A549 (cell line): ENCODE results near the gene HDGF. TPM values are rescaled to one million over a fixed set of nuclear protein-coding genes. Genes with fewer than 3 reads are reported as not detected.

Experiments
- ATAC-seq, 2 experiments: fragments of 200-7000 bp in 1 of 2; fragments of >200 bp in 1 of 2; cut with Nextera tagmentation in 1 of 2; cut with Tn5 transposase in 1 of 2; 3 replicates each; pipeline versions ENCODE4 v1.8.0 to v1.9.1; 2018 to 2020; ENCODE audit warnings: mild to moderate bottlenecking in 1 of 2, moderate library complexity in 1 of 2
- CTCF ChIA-PET: fragments of 300-600 bp; sonication (Branson Sonifier 250); formaldehyde crosslinking; extraction: SDS; loops from one replicate; lab custom pipeline; 2021; ENCODE audit warnings: antibody characterized with exemption, inconsistent platforms; lab: Yijun Ruan, JAX
- POLR2A ChIA-PET: fragments of 350-600 bp; formaldehyde crosslinking; extraction: SDS; loops from one replicate; lab custom pipeline; 2021; ENCODE audit warnings: antibody characterized with exemption, inconsistent platforms; lab: Yijun Ruan, JAX
- DNase-seq, 2 experiments: peaks; one replicate each; pipeline versions ENCODE4 v3.0.0 to v3.0.0-alpha.2; 2011 to 2016; ENCODE audit warnings: low read depth in 1 of 2, low spot score in 1 of 2
- FAIRE-seq: peaks from 2 replicates; lab custom pipeline; 2011; peaks lifted over from hg19 to GRCh38; lab: Jason Lieb, UNC
- H3K27ac ChIP-seq, 2 experiments: fragments of >200 bp; sonication (Bioruptor Twin); formaldehyde crosslinking; 3 replicates each; pipeline ENCODE4 v1.5.1; 2016 to 2017
- H3K4me1 ChIP-seq: fragments of >200 bp; sonication (Bioruptor Twin); formaldehyde crosslinking; 3 replicates; pipeline ENCODE4 v1.6.1; 2016
- H3K4me2 ChIP-seq: fragments of >200 bp; sonication (Bioruptor Twin); formaldehyde crosslinking; 3 replicates; pipeline ENCODE4 v1.6.1; 2016
- H3K4me3 ChIP-seq: fragments of >200 bp; sonication (Bioruptor Twin); formaldehyde crosslinking; 3 replicates; pipeline ENCODE4 v1.5.1; 2016
- H3K9me3 ChIP-seq: fragments of >200 bp; sonication (Bioruptor Twin); formaldehyde crosslinking; 3 replicates; pipeline ENCODE4 v1.6.1; 2016
- BCL3 ChIP-seq: fragments of >200 bp; sonication (Bioruptor Twin); formaldehyde crosslinking; IDR thresholded peaks from 3 replicates; pipeline ENCODE4 v1.6.1; 2016
- CBX8 ChIP-seq: fragments of 200-600 bp; sonication (generic); IDR thresholded peaks from 2 replicates; pipeline ENCODE4 v1.6.1; 2016
- CHD4 ChIP-seq: fragments of 200-600 bp; sonication (generic); IDR thresholded peaks from 2 replicates; pipeline ENCODE4 v1.6.1; 2016; ENCODE audit warnings: antibody characterized with exemption, mild to moderate bottlenecking, borderline replicate concordance
- CTCF ChIP-seq: fragments of >200 bp; sonication (Bioruptor Twin); formaldehyde crosslinking; IDR thresholded peaks from 3 replicates; pipeline ENCODE4 v1.5.1; 2016
- E2F6 ChIP-seq: IDR thresholded peaks from 2 replicates; pipeline ENCODE4 v1.6.1; 2012; ENCODE audit warnings: low read depth, borderline replicate concordance
- EHF ChIP-seq: fragments of 250-450 bp; sonication (Bioruptor Pico); IDR thresholded peaks from 2 replicates; pipeline ENCODE4 v1.5.0; 2020; ENCODE audit warnings: mild to moderate bottlenecking
- ELK1 ChIP-seq: fragments of 150-350 bp; IDR thresholded peaks from 2 replicates; pipeline ENCODE4 v1.6.1; 2014; ENCODE audit warnings: low read depth, mild to moderate bottlenecking, low read length
- EP300 ChIP-seq, 2 experiments: fragments of >200 bp; sonication (Bioruptor Twin); formaldehyde crosslinking; IDR thresholded peaks; 2 replicates in 1 of 2; 3 replicates in 1 of 2; pipeline ENCODE4 v1.6.1; 2016 to 2017
- ESRRA ChIP-seq: fragments of 150-350 bp; IDR thresholded peaks from 2 replicates; pipeline ENCODE4 v1.6.1; 2014; ENCODE audit warnings: mild to moderate bottlenecking, low read length, borderline replicate concordance
- FOSB ChIP-seq: fragments of 250-450 bp; sonication (Bioruptor Pico); IDR thresholded peaks from 2 replicates; pipeline ENCODE4 v1.5.0; 2020; ENCODE audit warnings: mild to moderate bottlenecking, moderate library complexity
- FOSL2 ChIP-seq, 2 experiments: fragments of 450-650 bp in 1 of 2; fragments of >200 bp in 1 of 2; sonication (Bioruptor Twin) in 1 of 2; formaldehyde crosslinking; IDR thresholded peaks; 2 replicates each; pipeline versions ENCODE4 v1.5.0 to v1.6.1; 2016 to 2020; ENCODE audit warnings: mild to moderate bottlenecking in 1 of 2, moderate library complexity in 1 of 2
- GATA3 ChIP-seq: IDR thresholded peaks from 2 replicates; pipeline ENCODE4 v1.6.1; 2012; ENCODE audit warnings: borderline replicate concordance
- HOXA7 ChIP-seq: fragments of 250-450 bp; sonication (Bioruptor Pico); IDR thresholded peaks from 2 replicates; pipeline ENCODE4 v1.5.0; 2020; ENCODE audit warnings: mild to moderate bottlenecking, moderate library complexity
- HOXB13 ChIP-seq: fragments of 250-450 bp; sonication (Bioruptor Pico); IDR thresholded peaks from 2 replicates; pipeline ENCODE4 v1.5.0; 2020; ENCODE audit warnings: low read depth, mild to moderate bottlenecking, moderate library complexity
- HOXB5 ChIP-seq: fragments of 250-450 bp; sonication (Bioruptor Pico); IDR thresholded peaks from 2 replicates; pipeline ENCODE4 v1.5.0; 2020; ENCODE audit warnings: mild to moderate bottlenecking, moderate library complexity
- JUN ChIP-seq, 2 experiments: fragments of >200 bp; sonication (Bioruptor Twin); formaldehyde crosslinking; IDR thresholded peaks; 2 replicates in 1 of 2; 3 replicates in 1 of 2; pipeline ENCODE4 v1.6.1; 2016 to 2017
- JUNB ChIP-seq: fragments of >200 bp; sonication (Bioruptor Twin); formaldehyde crosslinking; IDR thresholded peaks from 2 replicates; pipeline ENCODE4 v1.6.1; 2016
- KDM5A ChIP-seq: fragments of 200-600 bp; sonication (generic); IDR thresholded peaks from 2 replicates; pipeline ENCODE4 v1.6.1; 2016; ENCODE audit warnings: antibody characterized with exemption, mild to moderate bottlenecking
- MAFK ChIP-seq: fragments of 450-650 bp; IDR thresholded peaks from 2 replicates; pipeline ENCODE4 v1.6.1; 2014; ENCODE audit not compliant: partially characterized antibody
- MAX ChIP-seq: IDR thresholded peaks from 2 replicates; pipeline ENCODE4 v1.6.1; 2012
- MYC ChIP-seq: IDR thresholded peaks from 2 replicates; pipeline ENCODE4 v1.6.1; 2012; ENCODE audit warnings: mild to moderate bottlenecking, inconsistent platforms, low read length, improper control_type of control experiment, borderline replicate concordance
- NPAS2 ChIP-seq: fragments of 250-450 bp; sonication (Bioruptor Pico); IDR thresholded peaks from 2 replicates; pipeline ENCODE4 v1.8.0; 2022; ENCODE audit warnings: mild to moderate bottlenecking, moderate library complexity, borderline replicate concordance
- POLR2A ChIP-seq: IDR thresholded peaks from 2 replicates; pipeline ENCODE4 v1.6.1; 2012; ENCODE audit warnings: mild to moderate bottlenecking, low read length
- POLR2AphosphoS2 ChIP-seq: conservative IDR thresholded peaks from 2 replicates; pipeline ENCODE4 v1.6.1; 2012; ENCODE audit warnings: low read length, improper control_type of control experiment, inconsistent platforms
- RAD21 ChIP-seq, 2 experiments: fragments of >200 bp in 1 of 2; sonication (Bioruptor Twin) in 1 of 2; formaldehyde crosslinking in 1 of 2; IDR thresholded peaks in 1 of 2; conservative IDR thresholded peaks in 1 of 2; 2 replicates in 1 of 2; 3 replicates in 1 of 2; pipeline ENCODE4 v1.6.1; 2012 to 2018; ENCODE audit warnings: inconsistent platforms in 1 of 2
- RCOR1 ChIP-seq: fragments of 150-350 bp; IDR thresholded peaks from 2 replicates; pipeline ENCODE4 v1.6.1; 2014; ENCODE audit warnings: antibody characterized with exemption, low read length, low read depth
- REST ChIP-seq: fragments of 200-600 bp; sonication (generic); IDR thresholded peaks from 2 replicates; pipeline ENCODE4 v1.6.1; 2016; ENCODE audit warnings: antibody characterized with exemption, mild to moderate bottlenecking, moderate library complexity
- RFX5 ChIP-seq: fragments of 450-650 bp; IDR thresholded peaks from 2 replicates; pipeline ENCODE4 v1.7.1; 2014; ENCODE audit warnings: antibody characterized with exemption, mild to moderate bottlenecking, moderate library complexity
- RNF2 ChIP-seq: fragments of 200-600 bp; sonication (generic); IDR thresholded peaks from 2 replicates; pipeline ENCODE4 v1.6.1; 2016; ENCODE audit warnings: low read depth, mild to moderate bottlenecking, antibody characterized with exemption, moderate library complexity, borderline replicate concordance
- ZC3H11A ChIP-seq: fragments of 450-650 bp; IDR thresholded peaks from 2 replicates; pipeline ENCODE4 v1.6.1; 2014; ENCODE audit warnings: antibody characterized with exemption, mild to moderate bottlenecking
- ZNF302 ChIP-seq: fragments of 250-450 bp; sonication (Bioruptor Pico); IDR thresholded peaks from 2 replicates; pipeline ENCODE4 v1.9.0; 2021; ENCODE audit warnings: inconsistent platforms, mild to moderate bottlenecking, moderate library complexity
- ZSCAN20 ChIP-seq: fragments of 250-450 bp; sonication (Bioruptor Pico); IDR thresholded peaks from 2 replicates; pipeline ENCODE4 v1.8.0; 2022; ENCODE audit warnings: mild to moderate bottlenecking, moderate library complexity
- WGBS: methylation state at CpG from one replicate; pipeline ENCODE4 v1.1.6; 2017; ENCODE audit errors: missing lambda C conversion rate; 5-methylcytosine and 5-hydroxymethylcytosine counted together
- polyA plus RNA-seq, 4 experiments: library from polyadenylated mRNA; depleted of rRNA in 3 of 4; stranded (reverse); fragments of >200 nt; fragmentation: RNase III in 1 of 4; extraction: RNeasy Plus Mini Kit Qiagen cat#74134 plus additional on column Dnase treatment in 1 of 4; gene quantifications; 2 replicates in 3 of 4; 3 replicates in 1 of 4; pipeline ENCODE4 v1.2.3, GENCODE V29; 2011 to 2017

Gene HDGF
- polyA plus RNA-seq, 2 of the 4 experiments (the other 2 are of a cell fraction): 299 to 428 TPM

- peak overlapping the region; percentile 87 for H3K4me2 ChIP-seq
- 2% methylated on average over 25 of the region's 68 CpGs for WGBS
- H3K4me1 ChIP-seq: peaks cover 31% of the 10 kb centered on the region
- ChIA-PET CTCF (interaction anchor here (0.8 to 5.4 kb wide), 22 partner anchors 9 to 176 kb away, joined by 3 to 36 read pairs (median 3); partner anchors contain the start of genes MRPL24 and PRCC), POLR2A (interaction anchor here (0.6 to 2.8 kb wide), 5 partner anchors 9 to 24 kb away, joined by 5 to 50 read pairs (median 22); partner anchors contain the start of genes ISG20L2, METTL25B, MRPL24 and PRCC)
- H3K27ac ChIP-seq: peak overlapping the region; percentile 99 to 100
- peak; percentile 59 to 67 for ATAC-seq
- no peak for FAIRE-seq
- H3K9me3 ChIP-seq: no peaks in the 10 kb centered on the region
- peak; percentile 83 to 96 for DNase-seq
- H3K4me3 ChIP-seq: peak overlapping the region; percentile 92
- TF ChIP-seq RAD21 (conservative IDR thresholded peaks at IDR 0.05 in 1 of 2, IDR thresholded peaks at IDR 0.05 in 1 of 2) (0 out of 5 replicates have a peak, but pooled peaks have one; percentile 7 to 27), CTCF (no peak), RCOR1 (no peak), NPAS2 (CRISPR knock-in tag) (no peak), REST (no peak), HOXA7 (CRISPR knock-in tag) (no peak), RNF2 (no peak), KDM5A (no peak), CHD4 (no peak), POLR2A (peak; percentile 51; the same call in 1 of the 2 replicates), ZC3H11A (no peak), POLR2AphosphoS2 (no peak), JUN (IDR thresholded peaks at IDR 0.05) (peak in 1 of 2 experiments; percentile 87; a peak in 3 of 5 replicates), HOXB5 (no peak), MAFK (no peak), EP300 (IDR thresholded peaks at IDR 0.05) (no peak), FOSB (CRISPR knock-in tag) (no peak), ESRRA (no peak), MYC (peak; percentile 93), EHF (no peak), BCL3 (0 out of 3 replicates have a peak, but pooled peaks have one; percentile 64), ZSCAN20 (CRISPR knock-in tag) (no peak), HOXB13 (CRISPR knock-in tag) (no peak), GATA3 (peak; percentile 44; the same call in 1 of the 2 replicates), RFX5 (no peak), MAX (peak; percentile 98), E2F6 (peak; percentile 94), FOSL2 (IDR thresholded peaks at IDR 0.05) (no peak), FOSL2 (CRISPR knock-in tag; IDR thresholded peaks at IDR 0.05) (no peak), CBX8 (no peak), ZNF302 (CRISPR knock-in tag) (no peak), JUNB (no peak), ELK1 (no peak)
These were observed 444 bp upstream of the HDGF start for GRCh38 chr1:156751757-156752481.
